Measurements from ENCODE around the gene IRS2.

IRS2 gene

GRCh38 chr13:109790942-109791605, 4.7 kb upstream of the IRS2 start:
- no peak overlapping the region for H3K4me3 ChIP-seq (ENCODE audit: control insufficient read depth, low read depth, low read length)
- TF ChIP-seq, protein P1, sequence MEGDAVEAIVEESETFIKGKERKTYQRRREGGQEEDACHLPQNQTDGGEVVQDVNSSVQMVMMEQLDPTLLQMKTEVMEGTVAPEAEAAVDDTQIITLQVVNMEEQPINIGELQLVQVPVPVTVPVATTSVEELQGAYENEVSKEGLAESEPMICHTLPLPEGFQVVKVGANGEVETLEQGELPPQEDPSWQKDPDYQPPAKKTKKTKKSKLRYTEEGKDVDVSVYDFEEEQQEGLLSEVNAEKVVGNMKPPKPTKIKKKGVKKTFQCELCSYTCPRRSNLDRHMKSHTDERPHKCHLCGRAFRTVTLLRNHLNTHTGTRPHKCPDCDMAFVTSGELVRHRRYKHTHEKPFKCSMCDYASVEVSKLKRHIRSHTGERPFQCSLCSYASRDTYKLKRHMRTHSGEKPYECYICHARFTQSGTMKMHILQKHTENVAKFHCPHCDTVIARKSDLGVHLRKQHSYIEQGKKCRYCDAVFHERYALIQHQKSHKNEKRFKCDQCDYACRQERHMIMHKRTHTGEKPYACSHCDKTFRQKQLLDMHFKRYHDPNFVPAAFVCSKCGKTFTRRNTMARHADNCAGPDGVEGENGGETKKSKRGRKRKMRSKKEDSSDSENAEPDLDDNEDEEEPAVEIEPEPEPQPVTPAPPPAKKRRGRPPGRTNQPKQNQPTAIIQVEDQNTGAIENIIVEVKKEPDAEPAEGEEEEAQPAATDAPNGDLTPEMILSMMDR (conservative IDR thresholded peaks at IDR 0.05; ENCODE audit: control insufficient read depth, insufficient read depth, low read depth, low read length), result peak; percentile 53
- DNase-seq (ENCODE audit: low read depth), result peak; percentile 44

DNA sequence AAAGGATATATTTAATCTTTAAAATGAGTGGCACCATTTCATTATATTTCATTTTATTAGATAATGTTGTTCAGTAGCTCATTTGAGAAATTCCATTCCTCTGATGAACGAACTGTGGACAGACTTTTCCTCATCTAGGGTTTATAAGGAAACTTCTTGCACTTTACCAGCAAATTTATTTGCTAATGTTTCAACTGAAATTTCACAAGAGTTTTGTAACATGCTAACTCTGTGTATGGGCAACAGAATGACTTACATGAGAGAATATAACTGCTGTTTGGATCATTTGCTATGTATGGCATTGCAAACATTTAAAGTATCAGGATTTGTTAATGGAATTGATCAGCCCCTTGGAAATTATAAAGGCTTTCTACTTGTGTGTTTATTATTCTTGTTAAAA, 3.7 kb upstream of the IRS2 start:
- no peak overlapping the region for H3K4me3 ChIP-seq (ENCODE audit: control insufficient read depth, low read depth, low read length)
- TF ChIP-seq, protein P1 (conservative IDR thresholded peaks at IDR 0.05; ENCODE audit: control insufficient read depth, insufficient read depth, low read depth, low read length), result no peak
- peak; percentile 58 for DNase-seq (ENCODE audit: low read depth)

- no peak for DNase-seq (ENCODE audit: low read depth)
- H3K4me3 ChIP-seq (ENCODE audit: control insufficient read depth, low read depth, low read length), result no peak overlapping the region
- TF ChIP-seq, protein P1 (conservative IDR thresholded peaks at IDR 0.05; ENCODE audit: control insufficient read depth, insufficient read depth, low read depth, low read length), result no peak
Measured at GRCh38 chr13:109789262-109789661, 2.9 kb upstream of the IRS2 start.

DNA sequence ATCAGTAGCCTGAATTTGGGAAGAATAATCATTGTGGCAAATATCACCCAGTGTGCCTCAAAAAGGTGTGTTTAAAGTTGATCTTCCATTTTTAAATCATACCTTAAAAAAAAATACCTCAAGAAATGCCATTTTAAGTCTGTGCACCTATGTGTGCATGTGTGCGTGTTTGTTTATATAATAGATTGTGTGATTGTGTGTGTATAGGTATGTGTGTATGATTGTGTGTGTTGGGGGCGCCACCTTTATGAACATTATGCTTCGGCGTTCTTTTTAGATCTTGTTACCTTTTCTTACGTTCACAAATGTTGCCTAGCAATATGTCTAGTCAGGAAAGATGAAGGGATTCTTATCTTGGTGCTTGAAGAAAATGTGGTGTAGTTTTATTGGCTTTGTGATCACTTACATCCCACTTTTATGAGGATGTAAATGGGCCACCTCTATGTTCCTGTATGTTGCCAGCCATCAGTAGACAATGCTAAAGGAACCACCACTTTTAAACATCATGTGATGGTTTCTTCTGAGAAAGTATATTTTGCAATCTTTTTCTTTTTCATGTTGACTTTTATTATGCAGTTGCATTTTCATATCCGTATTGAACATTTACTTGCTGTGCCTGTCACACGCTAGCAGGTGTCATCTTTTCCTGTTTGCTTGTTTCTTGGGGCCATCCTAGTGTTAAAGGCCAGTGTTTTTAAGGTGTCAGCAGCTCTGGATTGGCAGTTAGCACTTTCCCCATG, 2.2 kb upstream of the IRS2 start:
- H3K4me3 ChIP-seq (ENCODE audit: control insufficient read depth, low read depth, low read length), result no peak overlapping the region
- no peak for DNase-seq (ENCODE audit: low read depth)
- TF ChIP-seq, protein P1 (conservative IDR thresholded peaks at IDR 0.05; ENCODE audit: control insufficient read depth, insufficient read depth, low read depth, low read length), result no peak

- TF ChIP-seq, protein P1 (conservative IDR thresholded peaks at IDR 0.05; ENCODE audit: control insufficient read depth, insufficient read depth, low read depth, low read length), result no peak
- peak overlapping the region; percentile 65 for H3K4me3 ChIP-seq (ENCODE audit: control insufficient read depth, low read depth, low read length)
- DNase-seq (ENCODE audit: low read depth), result peak; percentile 49
Measured at GRCh38 chr13:109787135-109787954, 962 bp upstream of the IRS2 start.

DNA sequence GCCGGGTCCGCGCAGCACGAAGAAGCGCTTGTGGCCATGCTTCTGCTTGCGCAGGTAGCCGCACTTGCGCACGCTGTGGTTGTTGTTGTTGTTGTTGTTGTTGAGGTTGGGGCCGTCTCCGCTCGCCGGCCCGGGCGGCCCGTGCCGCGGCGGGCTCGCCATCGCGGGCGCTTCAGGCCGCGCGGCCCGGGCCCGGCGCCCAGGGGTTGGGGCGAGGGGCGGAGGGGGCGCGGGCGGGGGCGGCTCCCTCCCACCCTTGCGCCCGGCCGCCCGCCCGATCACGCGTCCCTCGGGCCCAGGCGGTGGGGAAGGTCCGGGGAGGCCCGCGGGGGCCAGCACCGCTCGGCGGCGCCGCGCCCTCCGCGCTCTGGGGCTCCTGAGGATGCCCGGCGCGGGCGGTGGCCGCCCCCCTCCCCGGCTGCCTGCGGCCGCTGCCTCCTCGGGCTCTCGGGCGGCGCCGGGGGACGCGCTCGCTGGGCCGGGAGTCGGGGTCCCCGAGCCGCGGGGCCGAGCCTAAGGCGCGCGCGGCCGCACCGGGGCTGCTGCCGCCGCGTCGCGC, 412 bp downstream of the IRS2 start:
- no peak for DNase-seq (ENCODE audit: low read depth)
- peak overlapping the region; percentile 63 for H3K4me3 ChIP-seq (ENCODE audit: control insufficient read depth, low read depth, low read length)
- TF ChIP-seq, protein P1 (conservative IDR thresholded peaks at IDR 0.05; ENCODE audit: control insufficient read depth, insufficient read depth, low read depth, low read length), result no peak
